ENCODE data around the gene COL6A1.

- no peak for TF ChIP-seq FOXA1 (IDR thresholded peaks at IDR 0.05)
- TF ChIP-seq CTCF (IDR thresholded peaks at IDR 0.05; ENCODE audit: low read depth, low read length, missing input control), result no peak
- no peak for TF ChIP-seq TAF1 (conservative IDR thresholded peaks at IDR 0.05)
- TF ChIP-seq RAD21 (IDR thresholded peaks at IDR 0.05), result no peak
- no peak for TF ChIP-seq SP1 (IDR thresholded peaks at IDR 0.05)
- TF ChIP-seq GABPA (IDR thresholded peaks at IDR 0.05 in 1 of 2, conservative IDR thresholded peaks at IDR 0.05 in 1 of 2), result no peak
- TF ChIP-seq JUND (IDR thresholded peaks at IDR 0.05), result no peak
- no peak for TF ChIP-seq YY1 (IDR thresholded peaks at IDR 0.05)
- TF ChIP-seq EGR1 (IDR thresholded peaks at IDR 0.05; ENCODE audit: low read depth in 2 of 2), result no peak
These were observed 3.1 kb downstream of the COL6A1 start for GRCh38 chr21:45984584-45985095.
